AG09309 (cell line): Measurements from ENCODE around the gene AQP1.

ENCODE experiments used
- DNase-seq: peaks from one replicate; pipeline ENCODE4 v3.0.0-alpha.2; 2010; ENCODE audit warnings: low read depth
- H3K4me3 ChIP-seq: 2 replicates; pipeline ENCODE4 v1.5.1; 2011; ENCODE audit warnings: mild to moderate bottlenecking, low read depth, low read length, moderate library complexity; ENCODE audit not compliant: control insufficient read depth
- CTCF ChIP-seq: IDR thresholded peaks from 2 replicates; pipeline ENCODE4 v1.5.1; 2011; ENCODE audit warnings: mild to moderate bottlenecking, low read depth, low read length, inconsistent platforms; ENCODE audit not compliant: insufficient read depth, control insufficient read depth; ENCODE audit errors: missing control alignments

Gene AQP1

GRCh38 chr7:30931161-30931928, 19.7 kb downstream of the AQP1 start:
- TF ChIP-seq CTCF, result no peak
- H3K4me3 ChIP-seq, result no peak overlapping the region
- no peak for DNase-seq

GRCh38 chr7:30931929-30932540, 20.4 kb downstream of the AQP1 start:
- DNase-seq, result no peak
- H3K4me3 ChIP-seq, result no peak overlapping the region
- no peak for TF ChIP-seq CTCF

DNA sequence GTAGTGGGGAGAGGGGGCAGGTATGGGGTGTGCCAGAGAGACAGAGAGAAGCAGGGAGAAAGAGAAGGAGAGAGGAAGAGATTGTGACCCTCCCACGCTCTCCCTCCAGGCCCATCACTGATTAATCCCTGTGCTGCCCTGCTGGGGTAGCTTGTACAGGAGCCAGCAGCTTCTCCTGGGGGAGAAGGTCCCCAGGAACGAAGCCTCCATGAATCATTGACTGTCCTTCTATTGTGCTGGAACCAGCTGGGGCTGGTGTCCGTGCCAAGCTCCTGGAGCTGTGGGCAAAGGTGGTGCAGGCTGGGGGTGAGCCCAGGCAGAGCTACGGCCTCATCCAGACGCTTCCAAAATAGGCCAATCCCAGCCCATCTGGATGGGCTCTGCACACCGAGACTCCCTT, 20.9 kb downstream of the AQP1 start:
- no peak overlapping the region for H3K4me3 ChIP-seq
- no peak for DNase-seq
- TF ChIP-seq CTCF, result no peak

GRCh38 chr7:30933124-30933974, 21.7 kb downstream of the AQP1 start:
- DNase-seq, result no peak
- no peak overlapping the region for H3K4me3 ChIP-seq
- TF ChIP-seq CTCF, result no peak

- no peak for DNase-seq
- no peak for TF ChIP-seq CTCF
- no peak overlapping the region for H3K4me3 ChIP-seq
Observed at GRCh38 chr7:30934225-30934624, 22.6 kb downstream of the AQP1 start.

DNA sequence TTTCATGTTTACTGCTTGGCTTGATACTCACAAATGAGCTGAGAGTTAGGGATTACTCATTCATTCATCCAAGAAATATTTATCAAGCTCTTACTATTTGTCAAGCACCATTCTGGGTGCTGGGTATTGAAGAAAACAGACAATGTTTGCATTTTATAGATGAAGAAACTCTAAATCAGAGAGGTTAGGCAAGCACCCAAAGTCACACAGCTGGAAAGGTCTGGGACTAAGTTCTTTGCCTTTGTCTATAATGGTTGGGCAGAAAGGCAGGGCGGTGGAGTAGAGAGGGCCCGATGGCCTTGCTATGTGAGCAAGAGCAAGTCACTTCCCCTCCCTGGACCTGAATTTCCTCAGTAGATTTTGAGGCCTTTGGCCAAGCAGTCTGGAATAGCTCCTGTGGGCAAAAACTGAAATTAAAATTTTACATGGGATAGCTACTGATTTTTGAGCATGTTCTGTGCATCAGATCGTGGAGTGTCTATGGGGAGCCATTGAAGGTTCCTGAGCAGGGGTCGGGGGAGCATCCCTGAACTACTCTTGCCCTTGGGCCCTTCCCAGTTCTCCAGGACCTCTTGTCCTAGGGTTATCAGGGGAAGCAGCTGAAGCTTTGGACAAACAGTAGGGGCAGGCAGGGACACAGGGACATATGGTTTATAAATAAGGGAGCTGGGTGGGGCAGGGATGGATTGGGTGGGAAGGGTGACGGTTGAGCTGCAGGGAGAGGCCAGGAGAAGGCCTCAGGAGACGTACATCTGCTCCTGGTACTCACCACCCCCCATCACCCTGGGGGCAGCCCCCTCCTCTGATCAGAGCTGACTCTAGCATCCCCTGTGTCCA, 23.3 kb downstream of the AQP1 start:
- DNase-seq, result no peak
- TF ChIP-seq CTCF, result no peak
- no peak overlapping the region for H3K4me3 ChIP-seq
